Activated CD8-positive, alpha-beta T cell treated with anti-CD3 and anti-CD28 coated beads for 36 hours (primary cell): ENCODE data around the gene LMBRD1. TPM values are rescaled to one million over a fixed set of nuclear protein-coding genes. Genes with fewer than 3 reads are reported as not detected.
"Not testable (repeated sequence)": the region's sequence is repeated elsewhere in the genome, so short reads cannot be mapped to it uniquely, and the experiment has no call there.

Experiments
- ATAC-seq: fragments of 200-7000 bp; cut with Tn5 transposase; one replicate; pipeline ENCODE4 v1.10.0; 2021; ENCODE audit warnings: mild to moderate bottlenecking, moderate library complexity
- CTCF ChIA-PET: fragments of 350-600 bp; sonication (Branson Sonifier 250); formaldehyde crosslinking; loops from one replicate; lab custom pipeline; 2021; ENCODE audit warnings: antibody characterized with exemption; lab: Charles Lee
- POLR2A ChIA-PET: fragments of 350-600 bp; sonication (Branson Sonifier 250); formaldehyde crosslinking; loops from one replicate; lab custom pipeline; 2021; ENCODE audit warnings: antibody characterized with exemption; lab: Charles Lee
- DNase-seq: peaks from one replicate; pipeline ENCODE4 v3.0.0-alpha.2; 2020
- H3K27ac Mint-ChIP-seq: one replicate; pipeline ENCODE4 v1.8.0; 2021; ENCODE audit warnings: mild to moderate bottlenecking, mixed read lengths
- H3K27me3 Mint-ChIP-seq: one replicate; pipeline ENCODE4 v1.8.0; 2021; ENCODE audit warnings: mixed read lengths
- H3K36me3 Mint-ChIP-seq: one replicate; pipeline ENCODE4 v1.8.0; 2021; ENCODE audit warnings: low read depth, mixed read lengths
- H3K4me1 Mint-ChIP-seq: one replicate; pipeline ENCODE4 v1.8.0; 2021; ENCODE audit warnings: low read depth, mixed read lengths
- H3K4me3 Mint-ChIP-seq: one replicate; pipeline ENCODE4 v1.8.0; 2021; ENCODE audit warnings: mild to moderate bottlenecking, moderate library complexity, mixed read lengths
- H3K9me3 Mint-ChIP-seq: one replicate; pipeline ENCODE4 v1.8.0; 2021; ENCODE audit warnings: mixed read lengths
- intact Hi-C: fragments of 100-400 bp; cut with micrococcal nuclease; formaldehyde crosslinking; loops from one replicate; pipeline ENCODE4 v1.10.0; 2022
- total RNA-seq, 2 experiments: library from RNA; stranded (reverse); gene quantifications; one replicate each; pipeline ENCODE4 v1.2.3, GENCODE V29; 2021
- TF ChIP-seq, protein P1 (sequence below): fragments of 200-600 bp; IDR thresholded peaks from one replicate; pipeline ENCODE4 v1.8.0; 2022; ENCODE audit warnings: antibody characterized with exemption, mild to moderate bottlenecking

Gene LMBRD1
- total RNA-seq, 2 experiments from 2014 or later = 14.6 to 15.9 TPM

DNA sequence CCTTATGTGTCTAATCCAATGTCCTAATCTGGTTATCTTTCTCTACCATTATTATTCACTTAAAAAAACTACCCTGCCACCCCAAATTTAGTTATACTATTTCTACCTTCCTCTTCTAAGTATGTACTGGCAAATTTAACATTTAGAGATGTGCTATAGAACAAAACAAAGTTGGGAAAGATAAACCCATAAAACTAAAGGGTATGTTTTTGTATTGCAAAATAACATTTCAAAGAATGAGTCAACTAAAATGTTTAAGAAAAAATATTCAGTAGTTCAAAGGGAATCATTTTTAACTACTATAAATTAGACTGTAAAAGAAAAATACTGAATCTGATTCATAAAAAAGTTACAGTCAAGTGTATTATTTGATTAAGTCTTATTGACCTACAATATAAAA is 103.0 kb downstream of the LMBRD1 start:
- DNase-seq = no peak
- no peak overlapping the region for H3K27ac Mint-ChIP-seq
- H3K36me3 Mint-ChIP-seq = peaks cover 32% of the 10 kb centered on the region
- no peak overlapping the region for H3K4me3 Mint-ChIP-seq
- intact Hi-C loops = no loop called here
- POLR2A ChIA-PET = no interaction called here
- peaks cover 11% of the 10 kb centered on the region for H3K4me1 Mint-ChIP-seq
- ATAC-seq = no peak
- no peaks in the 10 kb centered on the region for H3K27me3 Mint-ChIP-seq
- TF ChIP-seq, protein P1, sequence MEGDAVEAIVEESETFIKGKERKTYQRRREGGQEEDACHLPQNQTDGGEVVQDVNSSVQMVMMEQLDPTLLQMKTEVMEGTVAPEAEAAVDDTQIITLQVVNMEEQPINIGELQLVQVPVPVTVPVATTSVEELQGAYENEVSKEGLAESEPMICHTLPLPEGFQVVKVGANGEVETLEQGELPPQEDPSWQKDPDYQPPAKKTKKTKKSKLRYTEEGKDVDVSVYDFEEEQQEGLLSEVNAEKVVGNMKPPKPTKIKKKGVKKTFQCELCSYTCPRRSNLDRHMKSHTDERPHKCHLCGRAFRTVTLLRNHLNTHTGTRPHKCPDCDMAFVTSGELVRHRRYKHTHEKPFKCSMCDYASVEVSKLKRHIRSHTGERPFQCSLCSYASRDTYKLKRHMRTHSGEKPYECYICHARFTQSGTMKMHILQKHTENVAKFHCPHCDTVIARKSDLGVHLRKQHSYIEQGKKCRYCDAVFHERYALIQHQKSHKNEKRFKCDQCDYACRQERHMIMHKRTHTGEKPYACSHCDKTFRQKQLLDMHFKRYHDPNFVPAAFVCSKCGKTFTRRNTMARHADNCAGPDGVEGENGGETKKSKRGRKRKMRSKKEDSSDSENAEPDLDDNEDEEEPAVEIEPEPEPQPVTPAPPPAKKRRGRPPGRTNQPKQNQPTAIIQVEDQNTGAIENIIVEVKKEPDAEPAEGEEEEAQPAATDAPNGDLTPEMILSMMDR = no peak
- CTCF ChIA-PET = no interaction called here
- no peaks in the 10 kb centered on the region for H3K9me3 Mint-ChIP-seq

DNA sequence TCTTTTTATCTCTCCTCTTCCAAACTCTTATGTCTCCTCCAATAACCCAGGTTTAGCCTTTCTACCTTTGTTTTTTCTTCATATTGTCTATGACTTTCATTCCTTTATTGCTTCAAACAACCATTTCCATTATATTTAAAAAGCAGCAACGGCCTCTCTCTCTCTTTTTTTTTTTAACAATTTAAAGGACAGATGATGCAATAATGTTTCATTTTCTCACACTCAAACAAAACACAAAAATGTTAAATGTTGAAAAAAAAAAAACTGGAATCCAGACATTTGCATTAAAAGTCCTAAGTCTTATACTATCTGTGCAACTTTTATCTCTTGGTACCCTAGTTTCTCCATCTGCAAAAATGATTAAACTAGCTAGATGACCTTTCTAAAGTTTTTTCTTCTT is 105.8 kb downstream of the LMBRD1 start:
- intact Hi-C loops = no loop called here
- peaks cover 4% of the 10 kb centered on the region for H3K4me1 Mint-ChIP-seq
- TF ChIP-seq, protein P1 = no peak
- no peak overlapping the region for H3K27ac Mint-ChIP-seq
- H3K27me3 Mint-ChIP-seq = no peaks in the 10 kb centered on the region
- no peak overlapping the region for H3K4me3 Mint-ChIP-seq
- DNase-seq (no peak), ATAC-seq (no peak)
- peaks cover 24% of the 10 kb centered on the region for H3K36me3 Mint-ChIP-seq
- POLR2A ChIA-PET = no interaction called here
- CTCF ChIA-PET = no interaction called here
- H3K9me3 Mint-ChIP-seq = no peaks in the 10 kb centered on the region

GRCh38 chr6:69680302-69680701 is 116.5 kb downstream of the LMBRD1 start:
- peaks cover 10% of the 10 kb centered on the region for H3K4me1 Mint-ChIP-seq
- no peak overlapping the region for H3K27ac Mint-ChIP-seq
- no peaks in the 10 kb centered on the region for H3K27me3 Mint-ChIP-seq
- no peak overlapping the region for H3K4me3 Mint-ChIP-seq
- intact Hi-C loops = no loop called here
- POLR2A ChIA-PET = no interaction called here
- DNase-seq = no peak
- ATAC-seq = no peak
- CTCF ChIA-PET = no interaction called here
- peaks cover 10% of the 10 kb centered on the region for H3K36me3 Mint-ChIP-seq
- TF ChIP-seq, protein P1 = no peak
- H3K9me3 Mint-ChIP-seq = no peaks in the 10 kb centered on the region

GRCh38 chr6:69673298-69673697 is 123.5 kb downstream of the LMBRD1 start:
- ChIA-PET CTCF (interaction anchor here (1.6 kb wide), 1 partner anchor 58 kb away, joined by 4 read pairs; no protein-coding TSS in a partner anchor), POLR2A (no interaction called here)
- H3K27me3 Mint-ChIP-seq = no peaks in the 10 kb centered on the region
- TF ChIP-seq, protein P1 = no peak
- H3K4me3 Mint-ChIP-seq = no peak overlapping the region
- ATAC-seq (no peak), DNase-seq (no peak)
- peaks cover 29% of the 10 kb centered on the region for H3K36me3 Mint-ChIP-seq
- no peaks in the 10 kb centered on the region for H3K9me3 Mint-ChIP-seq
- H3K4me1 Mint-ChIP-seq = no peaks in the 10 kb centered on the region
- intact Hi-C loops = no loop called here
- no peak overlapping the region for H3K27ac Mint-ChIP-seq

DNA sequence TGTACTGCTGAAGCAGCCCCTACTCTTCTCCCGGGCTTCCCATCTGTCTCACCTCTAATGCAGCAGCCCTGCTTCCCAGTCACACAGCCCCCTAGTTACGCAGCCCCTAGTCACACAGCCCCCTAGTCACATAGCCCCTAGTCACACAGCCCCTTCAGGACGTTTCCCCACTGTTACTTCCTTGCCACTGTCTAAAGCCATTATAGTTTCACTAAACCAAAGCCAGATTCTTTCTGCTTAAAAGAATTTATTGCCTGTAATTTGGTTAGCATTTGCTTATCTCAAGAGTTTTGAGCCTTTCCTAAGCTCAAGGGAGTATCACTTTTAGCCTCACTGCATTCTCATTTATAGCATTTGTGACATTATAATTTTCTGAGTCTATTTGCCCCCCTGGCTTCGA is 127.9 kb downstream of the LMBRD1 start:
- TF ChIP-seq, protein P1 = no peak
- Mint-ChIP-seq H3K36me3 (peaks cover 13% of the 10 kb centered on the region), H3K4me3 (no peak overlapping the region), H3K27ac (no peak overlapping the region), H3K27me3 (peaks cover 2% of the 10 kb centered on the region), H3K9me3 (no peaks in the 10 kb centered on the region), H3K4me1 (peaks cover 9% of the 10 kb centered on the region)
- CTCF ChIA-PET = no interaction called here
- POLR2A ChIA-PET = no interaction called here
- no peak for ATAC-seq
- no peak for DNase-seq
- intact Hi-C loops = no loop called here

DNA sequence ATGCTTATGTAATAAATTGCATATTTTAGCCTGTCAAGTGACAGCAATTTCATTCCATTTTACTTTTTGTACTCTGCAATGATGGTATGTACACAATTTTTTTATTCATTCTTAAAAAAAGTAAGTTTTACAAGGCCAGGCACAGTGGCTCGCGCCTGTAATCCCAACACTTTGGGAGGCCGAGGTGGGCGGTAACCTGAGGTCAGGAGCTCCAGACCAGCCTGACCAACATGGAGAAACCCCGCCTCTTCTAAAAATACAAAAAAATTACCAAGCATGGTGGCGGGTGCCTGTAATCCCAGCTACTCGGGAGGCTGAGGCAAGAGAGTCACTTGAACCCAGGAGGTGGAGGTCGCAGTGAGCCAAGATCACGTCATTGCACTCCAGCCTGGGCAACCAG is 130.0 kb downstream of the LMBRD1 start:
- H3K4me1 Mint-ChIP-seq, H3K9me3 Mint-ChIP-seq, H3K36me3 Mint-ChIP-seq, H3K27me3 Mint-ChIP-seq, H3K4me3 Mint-ChIP-seq, CTCF ChIA-PET, H3K27ac Mint-ChIP-seq, intact Hi-C loops, DNase-seq, POLR2A ChIA-PET, ATAC-seq: not testable (repeated sequence)
